GM18517 (cell line): ENCODE data around the gene OR4C3.
A peak's percentile ranks its signal among the peaks of the same experiment; 100 is the strongest.
"Not testable (repeated sequence)": the region's sequence is repeated elsewhere in the genome, so short reads cannot be mapped to it uniquely, and the experiment has no call there.

Experiments
- ATAC-seq: cut with Tn5 transposase; IDR thresholded peaks from one replicate; pipeline ENCODE4 v1.9.1; 2021; ENCODE audit warnings: mild to moderate bottlenecking, moderate library complexity; ENCODE audit not compliant: unreplicated experiment

Gene OR4C3

DNA sequence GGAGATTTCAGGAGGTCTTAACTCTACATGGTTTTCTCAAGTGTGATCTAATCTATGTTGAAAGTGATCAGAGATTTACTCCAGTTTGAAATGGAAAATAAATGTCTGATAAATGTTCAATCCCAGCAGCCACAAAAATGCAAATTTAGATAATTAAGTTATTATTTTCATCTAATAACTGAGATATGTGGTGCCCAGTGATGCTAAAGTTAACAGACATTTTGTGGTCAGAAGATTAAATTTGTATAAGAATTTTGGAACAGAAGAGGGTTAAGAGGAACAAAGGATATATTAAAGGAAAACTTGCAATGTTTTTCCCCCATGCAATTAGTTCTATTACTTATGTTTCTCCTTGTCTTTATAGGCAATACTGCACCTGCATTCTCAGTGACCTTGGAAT lies at the start of gene OR4C3:
Gene OR4C3, plus strand, starts transcription at position 301 of the 400 bp plus-strand sequence. CDS start 102 bp downstream, outside the sequence.
- not testable (repeated sequence) for ATAC-seq

- no peak for ATAC-seq
Observed at GRCh38 chr11:48305923-48306322, 18.8 kb upstream of the OR4C3 start, which contains the start of gene OR4S1. Gene OR4S1 (plus strand): TSS chr11:48306223. CDS start chr11:48306223, 0 bp downstream.

DNA sequence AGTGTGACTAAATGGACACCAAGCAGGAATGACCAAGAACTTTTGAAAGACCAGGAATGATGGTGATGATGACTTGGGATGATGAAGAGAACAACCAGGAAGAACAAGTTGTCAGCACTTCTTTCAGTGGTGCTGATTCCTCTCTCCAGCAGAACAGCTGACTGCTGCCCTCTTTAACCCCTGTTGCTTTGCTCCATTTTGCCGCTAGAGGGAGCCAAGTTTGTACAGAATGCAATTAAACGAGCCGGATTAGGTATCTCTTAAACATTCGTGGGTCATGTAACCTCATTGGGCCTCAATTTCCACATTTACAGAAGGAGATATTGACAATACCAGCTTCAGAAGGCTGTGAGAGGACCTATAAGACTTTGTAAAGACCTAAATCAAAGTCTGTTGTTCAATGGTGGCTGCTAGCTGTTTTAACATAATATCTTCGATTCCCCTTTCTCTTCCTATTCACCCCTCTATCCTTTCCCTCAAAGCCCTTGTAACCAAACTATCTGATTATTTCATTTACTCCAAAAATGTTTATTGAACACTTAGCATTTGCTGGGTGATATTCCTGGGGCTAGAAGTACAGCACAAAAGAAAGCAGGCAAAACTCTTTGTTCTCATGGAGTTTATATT lies 16.8 kb upstream of the OR4C3 start:
- peak; percentile 92 for ATAC-seq

DNA sequence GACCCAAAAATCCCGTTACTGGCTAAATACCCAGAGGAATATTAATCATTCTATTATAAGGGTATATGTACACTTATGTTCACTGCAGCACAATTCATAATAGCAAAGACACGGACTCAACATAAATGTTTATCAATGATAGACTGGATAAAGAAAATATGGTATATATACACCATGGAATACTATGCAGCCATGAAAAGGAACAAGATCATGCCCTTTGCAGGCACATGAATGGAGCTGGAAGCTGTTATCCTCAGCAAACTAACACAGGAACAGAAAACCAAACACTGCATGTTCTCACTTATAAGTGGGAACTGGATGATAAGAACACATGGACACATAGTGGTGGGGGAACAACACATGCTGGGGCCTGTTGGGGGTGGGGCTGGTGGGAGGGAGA lies 11.1 kb upstream of the OR4C3 start:
- not testable (repeated sequence) for ATAC-seq

GRCh38 chr11:48319813-48320212 lies 4.9 kb upstream of the OR4C3 start:
- not testable (repeated sequence) for ATAC-seq

DNA sequence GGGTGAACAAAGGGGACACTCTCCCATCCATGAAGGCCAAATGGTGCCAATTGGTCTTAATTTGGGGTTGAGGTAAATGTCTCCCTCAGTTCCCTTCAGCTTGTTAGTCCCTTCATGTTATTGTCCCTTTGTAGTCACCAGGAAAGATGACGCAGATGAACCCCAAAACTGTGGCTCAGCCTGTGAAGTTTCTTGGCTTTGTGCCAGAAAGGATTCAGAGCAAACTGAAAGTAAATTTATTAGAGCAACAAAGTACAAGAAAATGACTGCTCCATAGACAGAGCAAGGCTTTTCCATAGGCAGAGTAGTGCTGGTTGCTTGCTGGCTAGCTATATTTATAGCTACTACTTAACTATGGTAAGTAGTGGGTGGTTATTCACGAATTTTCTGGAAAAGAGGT lies 16.7 kb downstream of the OR4C3 start:
- no peak for ATAC-seq

- ATAC-seq: not testable (repeated sequence)
Observed at GRCh38 chr11:48342505-48342904, 17.8 kb downstream of the OR4C3 start.

DNA sequence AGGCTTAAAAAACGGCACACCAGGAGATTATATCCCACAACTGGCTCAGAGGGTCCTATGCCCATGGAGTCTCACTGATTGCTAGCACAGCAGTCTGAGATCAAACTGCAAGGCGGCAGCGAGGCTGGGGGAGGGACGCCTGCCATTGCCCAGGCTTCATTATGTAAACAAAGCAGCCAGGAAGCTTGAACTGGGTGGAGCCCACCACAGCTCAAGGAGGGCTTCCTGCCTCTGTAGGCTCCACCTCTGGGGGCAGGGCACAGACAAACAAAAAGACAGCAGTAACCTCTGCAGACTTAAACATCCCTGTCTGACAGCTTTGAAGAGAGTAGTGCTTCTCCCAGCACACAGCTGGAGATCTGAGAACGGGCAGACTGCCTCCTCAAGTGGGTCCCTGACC lies 21.6 kb downstream of the OR4C3 start:
- not testable (repeated sequence) for ATAC-seq

- no peak for ATAC-seq
Observed at GRCh38 chr11:48354013-48354412, 29.3 kb downstream of the OR4C3 start.

DNA sequence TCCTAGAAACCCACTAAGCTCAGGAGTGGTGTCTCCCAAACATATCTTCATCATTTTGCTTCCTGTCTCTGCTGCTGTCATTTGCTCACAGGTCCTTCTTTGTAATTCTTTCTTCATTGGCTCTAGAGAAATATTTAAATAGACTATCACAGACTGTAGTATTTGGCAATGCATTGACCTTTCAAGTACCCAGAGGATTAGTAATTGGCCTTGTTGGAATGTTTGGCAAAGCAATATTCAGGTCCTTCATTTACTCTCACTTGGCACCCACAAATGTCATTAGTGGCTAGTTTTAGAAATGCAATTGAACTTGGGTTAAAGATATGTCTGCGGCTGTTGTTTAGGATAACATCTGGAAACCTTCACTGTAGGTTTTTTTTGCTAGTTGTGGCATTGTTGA lies 30.0 kb downstream of the OR4C3 start:
- no peak for ATAC-seq

GRCh38 chr11:48361289-48361688 lies 36.6 kb downstream of the OR4C3 start:
- not testable (repeated sequence) for ATAC-seq

DNA sequence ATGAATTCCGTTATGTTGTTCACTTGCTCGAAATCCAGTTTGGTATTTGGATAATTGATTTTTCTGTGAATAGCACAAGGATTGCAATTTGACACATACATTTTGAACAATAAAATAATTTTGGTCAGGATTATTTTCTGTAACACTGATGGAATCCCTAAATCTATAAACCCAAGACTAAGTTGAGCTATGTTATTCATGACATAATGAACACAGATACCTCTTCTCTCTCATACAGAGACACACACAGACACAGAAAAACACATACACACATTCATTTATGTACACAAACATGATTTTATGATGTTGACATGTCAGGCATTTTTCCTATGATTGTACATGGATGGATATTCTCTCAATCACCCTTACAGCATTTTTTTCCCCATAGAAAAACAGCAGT lies 41.6 kb downstream of the OR4C3 start, which contains the start of gene OR4C5:
Gene OR4C5, minus strand, starts transcription at position 101 of the 400 bp plus-strand sequence. Its CDS starts 0 bp downstream, at position 101.
- ATAC-seq: no peak
